Measurements from ENCODE around the gene AGAP2. TPM values are rescaled to one million over a fixed set of nuclear protein-coding genes. Genes with fewer than 3 reads are reported as not detected.

AGAP2 gene
- total and polyA plus RNA-seq, 2 of the 8 experiments (the other 6 are each of a cell fraction or from before 2014, with no cell fraction given): 1.5 TPM

- Histone ChIP-seq H3K4me2 (ENCODE audit: insufficient read depth in 1 of 2, low read depth in 2 of 2, low read length in 2 of 2) (peak overlapping the region; percentile 82 to 99), H2BK12ac (ENCODE audit: low read depth, low read length) (no peak overlapping the region), H3K4me3 (ENCODE audit: extremely low read depth in 1 of 4, insufficient read depth in 2 of 4, low read depth in 3 of 4, low read length in 4 of 4) (peak overlapping the region; percentile 29 to 96 (median 59)), H3K18ac (ENCODE audit: extremely low read depth, low read length) (no peak overlapping the region; the same call in 1 of the 2 replicates), H3K23ac (ENCODE audit: insufficient read length) (no peak overlapping the region), H3K9ac (replicated peaks in 1 of 4; ENCODE audit: extremely low read depth in 1 of 4, low read depth in 3 of 4, low read length in 3 of 4) (no peak overlapping the region), H2BK20ac (ENCODE audit: low read length) (no peak overlapping the region), H3K79me1 (ENCODE audit: low read depth, low read length) (peaks cover 10% of the 10 kb centered on the region; the same call in 1 of the 2 replicates), H3K56ac (replicated peaks; ENCODE audit: insufficient read length, low read depth, low read length) (no peak overlapping the region), H3K23me2 (ENCODE audit: low read depth, low read length) (peaks cover 18% of the 10 kb centered on the region), H3K27me3 (replicated peaks in 1 of 4; ENCODE audit: control insufficient read depth in 3 of 4, extremely low read depth in 1 of 4, insufficient read depth in 3 of 4, low read length in 3 of 4) (peaks cover 8 to 33% (median 26%) of the 10 kb centered on the region in 4 experiments), H2BK120ac (replicated peaks; ENCODE audit: low read depth, low read length) (no peak overlapping the region), H4K91ac (replicated peaks; ENCODE audit: insufficient read length, low read length) (no peak overlapping the region), H2AFZ (ENCODE audit: low read length) (no peak overlapping the region), H2BK5ac (ENCODE audit: low read depth, low read length) (no peak overlapping the region), H3K4ac (replicated peaks; ENCODE audit: insufficient read length, low read depth, low read length) (no peak overlapping the region), H2BK15ac (ENCODE audit: low read length) (no peak overlapping the region), H3K9me3 (ENCODE audit: insufficient read depth in 2 of 2, low read depth in 1 of 2, low read length in 1 of 2) (no peaks in the 10 kb centered on the region), H3K27ac (ENCODE audit: low read depth, low read length) (no peak overlapping the region), H4K8ac (ENCODE audit: extremely low read depth, insufficient read depth, low read length) (no peak overlapping the region), H3K79me2 (ENCODE audit: control insufficient read depth in 1 of 2, insufficient read depth in 2 of 2, low read length in 2 of 2) (peaks cover 9 to 13% of the 10 kb centered on the region in 2 experiments), H3K14ac (ENCODE audit: insufficient read length) (no peak overlapping the region), H3K36me3 (ENCODE audit: control insufficient read depth in 2 of 4, insufficient read depth in 4 of 4, low read length in 3 of 4) (peaks cover 0 to 4% (median 3%) of the 10 kb centered on the region in 4 experiments; a peak in 5 of 8 replicates), H4K5ac (ENCODE audit: insufficient read length, low read depth, low read length) (no peak overlapping the region), H4K20me1 (replicated peaks in 1 of 2; ENCODE audit: control insufficient read depth in 1 of 2, insufficient read depth in 2 of 2, low read length in 2 of 2) (peaks cover 3 to 15% of the 10 kb centered on the region in 2 experiments), H2AK5ac (ENCODE audit: low read depth, low read length) (no peak overlapping the region), H3K4me1 (replicated peaks in 1 of 4; ENCODE audit: control insufficient read depth in 3 of 4, insufficient read depth in 4 of 4, low read length in 3 of 4) (peaks cover 3 to 26% (median 7%) of the 10 kb centered on the region in 4 experiments; a peak in 6 of 7 replicates)
- FAIRE-seq (no peak), DNase-seq (ENCODE audit: low read depth in 1 of 2, low spot score in 2 of 2) (peak in 1 of 2 experiments; percentile 67)
- POLR2A ChIA-PET (ENCODE audit: partially characterized antibody): interaction anchor here (1.0 to 3.3 kb wide), 8 partner anchors 7 to 235 kb away, joined by 3 to 25 read pairs (median 5); partner anchors contain the start of genes CYP27B1, DDIT3, EEF1AKMT3 and METTL1
- WGBS, 2 experiments (ENCODE audit: extremely low coverage in 1 of 2, insufficient coverage in 1 of 2, insufficient read length in 1 of 2, insufficient replicate concordance in 2 of 2, low coverage in 1 of 2, low lambda C conversion rate in 2 of 2, missing lambda C conversion rate in 1 of 2): 1% methylated on average over 28 of the region's 76 CpGs; no CpG with 5 or more reads in 1 of the 2 experiments
- CTCF ChIA-PET (ENCODE audit: partially characterized antibody): interaction anchor here (0.9 to 2.2 kb wide), 21 partner anchors 9 to 186 kb away, joined by 3 to 40 read pairs (median 5); partner anchors contain the start of genes ATP23, B4GALNT1, CYP27B1 and EEF1AKMT3
- TF ChIP-seq SIN3A (conservative IDR thresholded peaks at IDR 0.05 in 1 of 2, IDR thresholded peaks at IDR 0.05 in 1 of 2; ENCODE audit: low read depth in 1 of 2, low read length in 2 of 2): 0 out of 4 replicates have a peak, but pooled peaks of 1 of the 2 experiments have one; percentile 51
- TF ChIP-seq CHD2 (IDR thresholded peaks at IDR 0.05; ENCODE audit: low read length): no peak
- peak; percentile 32 for TF ChIP-seq KDM4A (IDR thresholded peaks at IDR 0.05; ENCODE audit: low read depth, low read length, severe bottlenecking)
- TF ChIP-seq RNF2 (IDR thresholded peaks at IDR 0.05; ENCODE audit: borderline replicate concordance, low read depth, low read length, missing control alignments, poor library complexity, severe bottlenecking): peak; percentile 48
- TF ChIP-seq MAX (IDR thresholded peaks at IDR 0.05): no peak
- no peak for TF ChIP-seq FOSL1 (IDR thresholded peaks at IDR 0.05; ENCODE audit: insufficient read depth, low read depth, low read length)
- TF ChIP-seq EZH2 (IDR thresholded peaks at IDR 0.05; ENCODE audit: low read depth, low read length, severe bottlenecking): peak; percentile 69
- TF ChIP-seq SUZ12 (IDR thresholded peaks at IDR 0.05; ENCODE audit: low read length): peak; percentile 78
- no peak for TF ChIP-seq EGR1 (IDR thresholded peaks at IDR 0.05; ENCODE audit: borderline replicate concordance, low read depth, low read length)
Observed at GRCh38 chr12:57755454-57756372, 17.2 kb upstream of the AGAP2 start.
